ENCODE data around the gene PTPRT.

PTPRT gene

GRCh38 chr20:42656130-42656529, 533.6 kb downstream of the PTPRT start:
- no peak for TF ChIP-seq EGR1 (IDR thresholded peaks at IDR 0.05)
- TF ChIP-seq REST (IDR thresholded peaks at IDR 0.05; ENCODE audit: low read depth): no peak
- TF ChIP-seq CREB1 (IDR thresholded peaks at IDR 0.05; ENCODE audit: low read depth): no peak
- TF ChIP-seq YY1 (IDR thresholded peaks at IDR 0.05; ENCODE audit: low read depth): no peak
- no peak for TF ChIP-seq EP300 (IDR thresholded peaks at IDR 0.05; ENCODE audit: borderline replicate concordance)
- no peak for TF ChIP-seq FOXM1 (IDR thresholded peaks at IDR 0.05; ENCODE audit: borderline replicate concordance, low read depth)
- TF ChIP-seq MAX (IDR thresholded peaks at IDR 0.05): no peak
- no peak for TF ChIP-seq RAD21 (IDR thresholded peaks at IDR 0.05; ENCODE audit: low read depth)
- no peak for TF ChIP-seq NFIC (IDR thresholded peaks at IDR 0.05)

GRCh38 chr20:42652266-42652665, 537.4 kb downstream of the PTPRT start:
- no peak for TF ChIP-seq CEBPB (IDR thresholded peaks at IDR 0.05)
- no peak for TF ChIP-seq RAD21 (IDR thresholded peaks at IDR 0.05; ENCODE audit: low read depth)
- no peak for TF ChIP-seq EGR1 (IDR thresholded peaks at IDR 0.05)
- no peak for TF ChIP-seq CREB1 (IDR thresholded peaks at IDR 0.05; ENCODE audit: low read depth)

- TF ChIP-seq FOXM1 (IDR thresholded peaks at IDR 0.05; ENCODE audit: borderline replicate concordance, low read depth) (no peak), NFIC (IDR thresholded peaks at IDR 0.05) (no peak), TAF1 (IDR thresholded peaks at IDR 0.05; ENCODE audit: low read depth) (no peak)
These were observed 539.4 kb downstream of the PTPRT start for GRCh38 chr20:42650191-42650746.

- TF ChIP-seq EP300 (IDR thresholded peaks at IDR 0.05; ENCODE audit: borderline replicate concordance) (no peak), TAF1 (IDR thresholded peaks at IDR 0.05; ENCODE audit: low read depth) (no peak), YY1 (IDR thresholded peaks at IDR 0.05; ENCODE audit: low read depth) (no peak), REST (IDR thresholded peaks at IDR 0.05; ENCODE audit: low read depth) (no peak), NFIC (IDR thresholded peaks at IDR 0.05) (no peak), FOXM1 (IDR thresholded peaks at IDR 0.05; ENCODE audit: borderline replicate concordance, low read depth) (no peak)
These were observed 540.0 kb downstream of the PTPRT start for GRCh38 chr20:42649748-42650147.

GRCh38 chr20:42646250-42646649, 543.5 kb downstream of the PTPRT start:
- TF ChIP-seq TEAD4 (IDR thresholded peaks at IDR 0.05) (no peak), FOXM1 (IDR thresholded peaks at IDR 0.05; ENCODE audit: borderline replicate concordance, low read depth) (no peak), TCF12 (IDR thresholded peaks at IDR 0.05; ENCODE audit: low read depth) (no peak), CEBPB (IDR thresholded peaks at IDR 0.05) (no peak), YY1 (IDR thresholded peaks at IDR 0.05; ENCODE audit: low read depth) (no peak), USF1 (IDR thresholded peaks at IDR 0.05) (no peak), CREB1 (IDR thresholded peaks at IDR 0.05; ENCODE audit: low read depth) (no peak), EP300 (IDR thresholded peaks at IDR 0.05; ENCODE audit: borderline replicate concordance) (no peak), REST (IDR thresholded peaks at IDR 0.05; ENCODE audit: low read depth) (no peak), NFIC (IDR thresholded peaks at IDR 0.05) (no peak), RAD21 (IDR thresholded peaks at IDR 0.05; ENCODE audit: low read depth) (no peak), ZBTB7A (IDR thresholded peaks at IDR 0.05; ENCODE audit: low read depth) (no peak), TAF1 (IDR thresholded peaks at IDR 0.05; ENCODE audit: low read depth) (no peak), EGR1 (IDR thresholded peaks at IDR 0.05) (no peak), MAX (IDR thresholded peaks at IDR 0.05) (no peak)

Measured in Ishikawa (cell line).